GM12878 (cell line): ENCODE data around the gene ZNF22. TPM values are rescaled to one million over a fixed set of nuclear protein-coding genes. Genes with fewer than 3 reads are reported as not detected.
A peak's percentile ranks its signal among the peaks of the same experiment; 100 is the strongest.

Experiments used
- CREM ChIP-seq: IDR thresholded peaks from 2 replicates; pipeline ENCODE4 v1.6.1; 2014; ENCODE audit warnings: antibody characterized with exemption, low read depth
- HDGF ChIP-seq: fragments of 450-650 bp; IDR thresholded peaks from 2 replicates; pipeline ENCODE4 v1.6.1; 2016; ENCODE audit warnings: antibody characterized with exemption
- JUNB ChIP-seq: IDR thresholded peaks from 2 replicates; pipeline ENCODE4 v1.6.1; 2016; ENCODE audit warnings: antibody characterized with exemption, mild to moderate bottlenecking
- KDM1A ChIP-seq: fragments of 200-600 bp; sonication (generic); IDR thresholded peaks from 2 replicates; pipeline ENCODE4 v1.6.1; 2016; ENCODE audit warnings: borderline replicate concordance
- MEF2B ChIP-seq: fragments of 450-650 bp; IDR thresholded peaks from 2 replicates; pipeline ENCODE4 v1.6.1; 2018; ENCODE audit warnings: mild to moderate bottlenecking, moderate library complexity; ENCODE audit not compliant: partially characterized antibody, poor library complexity, severe bottlenecking
- NFYB ChIP-seq: IDR thresholded peaks from 2 replicates; pipeline ENCODE4 v1.6.1; 2011; ENCODE audit warnings: low read depth, mild to moderate bottlenecking, low read length, improper control_type of control experiment, moderate library complexity; ENCODE audit not compliant: insufficient read depth
- NRF1 ChIP-seq: conservative IDR thresholded peaks from 2 replicates; pipeline ENCODE4 v1.6.1; 2011; ENCODE audit warnings: mild to moderate bottlenecking, low read depth, low read length, improper control_type of control experiment
- PAX5 ChIP-seq: IDR thresholded peaks from 2 replicates; pipeline ENCODE4 v1.6.1; 2011; ENCODE audit warnings: low read depth, low read length, borderline replicate concordance
- PAX8 ChIP-seq: fragments of 450-650 bp; IDR thresholded peaks from 2 replicates; pipeline ENCODE4 v1.6.1; 2017; ENCODE audit warnings: mild to moderate bottlenecking, moderate library complexity
- POLR2AphosphoS2 ChIP-seq: IDR thresholded peaks from 2 replicates; pipeline ENCODE4 v1.6.1; 2011; ENCODE audit warnings: low read depth, mild to moderate bottlenecking, low read length, improper control_type of control experiment, moderate library complexity
- RBBP5 ChIP-seq: fragments of 200-600 bp; sonication (generic); conservative IDR thresholded peaks from 2 replicates; pipeline ENCODE4 v1.6.1; 2016
- SIN3A ChIP-seq: IDR thresholded peaks from 2 replicates; pipeline ENCODE4 v1.6.1; 2012; ENCODE audit warnings: low read depth, low read length, improper control_type of control experiment
- TCF3 ChIP-seq: IDR thresholded peaks from 2 replicates; pipeline ENCODE4 v1.6.1; 2012; ENCODE audit warnings: low read depth, mild to moderate bottlenecking, low read length, borderline replicate concordance; ENCODE audit not compliant: insufficient read depth
- polyA plus RNA-seq, 11 experiments: library from polyadenylated mRNA; depleted of rRNA in 4 of 11; unstranded in 6 of 11; stranded (reverse) in 5 of 11; fragments of >200 nt; fragmentation: Nextera tagmentation in 4 of 11; fragmentation: Illumina TruSeq in 1 of 11; extraction: Ambion mirVana in 4 of 11; extraction: Trizol in 1 of 11; gene quantifications; 1 replicate in 1 of 11; 2 replicates in 10 of 11; pipeline versions ENCODE4 v1.2.1 to v1.2.3, GENCODE V29; 2011 to 2016; ENCODE audit warnings: inconsistent platforms in 2 of 11, missing spikeins in 2 of 11, low read depth in 1 of 11
- total RNA-seq, 4 experiments: library from RNA; depleted of rRNA in 3 of 4; stranded (reverse); fragments of >200 nt in 3 of 4; fragmentation: Illumina TruSeq in 1 of 4; extraction: Trizol in 1 of 4; gene quantifications; 2 replicates each; pipeline versions ENCODE4 v1.2.1 to v1.2.3, GENCODE V29; 2013 to 2021
- TF ChIP-seq, protein P1 (sequence below): IDR thresholded peaks from 2 replicates; pipeline ENCODE4 v1.6.1; 2012; ENCODE audit warnings: low read depth, low read length, improper control_type of control experiment
- TF ChIP-seq, protein P2 (sequence below): fragments of 450-650 bp; IDR thresholded peaks from 2 replicates; pipeline ENCODE4 v1.6.1; 2017; ENCODE audit warnings: antibody characterized with exemption, mild to moderate bottlenecking, moderate library complexity
- TF ChIP-seq, protein P3 (sequence below): fragments of 450-650 bp; IDR thresholded peaks from 2 replicates; pipeline ENCODE4 v1.6.1; 2017; ENCODE audit warnings: low read depth, mild to moderate bottlenecking, moderate library complexity
- TF ChIP-seq, protein P4 (sequence below): fragments of 450-650 bp; IDR thresholded peaks from 2 replicates; pipeline ENCODE4 v1.6.1; 2017; ENCODE audit warnings: mild to moderate bottlenecking, moderate library complexity
- TF ChIP-seq, protein P5 (sequence below): IDR thresholded peaks from 2 replicates; pipeline ENCODE4 v1.6.1; 2012; ENCODE audit warnings: low read length, inconsistent platforms
- TF ChIP-seq, protein P6 (sequence below): fragments of 450-650 bp; IDR thresholded peaks from 2 replicates; pipeline ENCODE4 v1.6.1; 2017; ENCODE audit warnings: borderline replicate concordance

ZNF22 gene
- total and polyA plus RNA-seq, 10 of the 15 experiments (the other 5 are each of a cell fraction or from before 2014, with no cell fraction given) = 31.1 to 74.4 (median 43.8) TPM

DNA sequence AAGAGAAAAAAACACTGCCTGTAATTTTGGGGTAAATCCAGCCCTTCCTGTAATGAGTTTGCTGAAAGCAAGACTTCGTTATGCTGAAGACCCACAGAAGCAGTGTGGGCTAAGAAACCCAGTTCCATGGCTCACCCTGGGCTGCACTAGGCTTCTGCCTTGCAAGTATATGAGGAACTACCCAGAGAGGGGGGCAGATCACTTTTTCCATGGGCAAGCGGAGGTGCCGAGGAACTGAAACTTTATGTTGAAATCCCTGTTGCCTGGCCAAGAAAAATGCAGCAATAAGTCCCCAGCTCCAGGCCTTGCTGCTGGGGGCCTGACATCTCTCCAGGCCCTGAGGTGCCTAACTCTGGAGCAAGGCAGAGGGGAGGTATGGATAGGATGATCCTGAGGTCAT lies 32.6 kb upstream of the ZNF22 start (continued):
- TF ChIP-seq, protein P1, sequence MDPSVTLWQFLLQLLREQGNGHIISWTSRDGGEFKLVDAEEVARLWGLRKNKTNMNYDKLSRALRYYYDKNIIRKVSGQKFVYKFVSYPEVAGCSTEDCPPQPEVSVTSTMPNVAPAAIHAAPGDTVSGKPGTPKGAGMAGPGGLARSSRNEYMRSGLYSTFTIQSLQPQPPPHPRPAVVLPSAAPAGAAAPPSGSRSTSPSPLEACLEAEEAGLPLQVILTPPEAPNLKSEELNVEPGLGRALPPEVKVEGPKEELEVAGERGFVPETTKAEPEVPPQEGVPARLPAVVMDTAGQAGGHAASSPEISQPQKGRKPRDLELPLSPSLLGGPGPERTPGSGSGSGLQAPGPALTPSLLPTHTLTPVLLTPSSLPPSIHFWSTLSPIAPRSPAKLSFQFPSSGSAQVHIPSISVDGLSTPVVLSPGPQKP = no peak
- no peak for TF ChIP-seq TCF3
- no peak for TF ChIP-seq PAX5
- TF ChIP-seq POLR2AphosphoS2 = no peak
- TF ChIP-seq, protein P2, sequence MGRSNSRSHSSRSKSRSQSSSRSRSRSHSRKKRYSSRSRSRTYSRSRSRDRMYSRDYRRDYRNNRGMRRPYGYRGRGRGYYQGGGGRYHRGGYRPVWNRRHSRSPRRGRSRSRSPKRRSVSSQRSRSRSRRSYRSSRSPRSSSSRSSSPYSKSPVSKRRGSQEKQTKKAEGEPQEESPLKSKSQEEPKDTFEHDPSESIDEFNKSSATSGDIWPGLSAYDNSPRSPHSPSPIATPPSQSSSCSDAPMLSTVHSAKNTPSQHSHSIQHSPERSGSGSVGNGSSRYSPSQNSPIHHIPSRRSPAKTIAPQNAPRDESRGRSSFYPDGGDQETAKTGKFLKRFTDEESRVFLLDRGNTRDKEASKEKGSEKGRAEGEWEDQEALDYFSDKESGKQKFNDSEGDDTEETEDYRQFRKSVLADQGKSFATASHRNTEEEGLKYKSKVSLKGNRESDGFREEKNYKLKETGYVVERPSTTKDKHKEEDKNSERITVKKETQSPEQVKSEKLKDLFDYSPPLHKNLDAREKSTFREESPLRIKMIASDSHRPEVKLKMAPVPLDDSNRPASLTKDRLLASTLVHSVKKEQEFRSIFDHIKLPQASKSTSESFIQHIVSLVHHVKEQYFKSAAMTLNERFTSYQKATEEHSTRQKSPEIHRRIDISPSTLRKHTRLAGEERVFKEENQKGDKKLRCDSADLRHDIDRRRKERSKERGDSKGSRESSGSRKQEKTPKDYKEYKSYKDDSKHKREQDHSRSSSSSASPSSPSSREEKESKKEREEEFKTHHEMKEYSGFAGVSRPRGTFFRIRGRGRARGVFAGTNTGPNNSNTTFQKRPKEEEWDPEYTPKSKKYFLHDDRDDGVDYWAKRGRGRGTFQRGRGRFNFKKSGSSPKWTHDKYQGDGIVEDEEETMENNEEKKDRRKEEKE = no peak
- TF ChIP-seq KDM1A = no peak
- no peak for TF ChIP-seq HDGF
- TF ChIP-seq, protein P3, sequence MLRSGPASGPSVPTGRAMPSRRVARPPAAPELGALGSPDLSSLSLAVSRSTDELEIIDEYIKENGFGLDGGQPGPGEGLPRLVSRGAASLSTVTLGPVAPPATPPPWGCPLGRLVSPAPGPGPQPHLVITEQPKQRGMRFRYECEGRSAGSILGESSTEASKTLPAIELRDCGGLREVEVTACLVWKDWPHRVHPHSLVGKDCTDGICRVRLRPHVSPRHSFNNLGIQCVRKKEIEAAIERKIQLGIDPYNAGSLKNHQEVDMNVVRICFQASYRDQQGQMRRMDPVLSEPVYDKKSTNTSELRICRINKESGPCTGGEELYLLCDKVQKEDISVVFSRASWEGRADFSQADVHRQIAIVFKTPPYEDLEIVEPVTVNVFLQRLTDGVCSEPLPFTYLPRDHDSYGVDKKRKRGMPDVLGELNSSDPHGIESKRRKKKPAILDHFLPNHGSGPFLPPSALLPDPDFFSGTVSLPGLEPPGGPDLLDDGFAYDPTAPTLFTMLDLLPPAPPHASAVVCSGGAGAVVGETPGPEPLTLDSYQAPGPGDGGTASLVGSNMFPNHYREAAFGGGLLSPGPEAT = peak; percentile 28; the same call in 1 of the 2 replicates
- TF ChIP-seq, protein P4, sequence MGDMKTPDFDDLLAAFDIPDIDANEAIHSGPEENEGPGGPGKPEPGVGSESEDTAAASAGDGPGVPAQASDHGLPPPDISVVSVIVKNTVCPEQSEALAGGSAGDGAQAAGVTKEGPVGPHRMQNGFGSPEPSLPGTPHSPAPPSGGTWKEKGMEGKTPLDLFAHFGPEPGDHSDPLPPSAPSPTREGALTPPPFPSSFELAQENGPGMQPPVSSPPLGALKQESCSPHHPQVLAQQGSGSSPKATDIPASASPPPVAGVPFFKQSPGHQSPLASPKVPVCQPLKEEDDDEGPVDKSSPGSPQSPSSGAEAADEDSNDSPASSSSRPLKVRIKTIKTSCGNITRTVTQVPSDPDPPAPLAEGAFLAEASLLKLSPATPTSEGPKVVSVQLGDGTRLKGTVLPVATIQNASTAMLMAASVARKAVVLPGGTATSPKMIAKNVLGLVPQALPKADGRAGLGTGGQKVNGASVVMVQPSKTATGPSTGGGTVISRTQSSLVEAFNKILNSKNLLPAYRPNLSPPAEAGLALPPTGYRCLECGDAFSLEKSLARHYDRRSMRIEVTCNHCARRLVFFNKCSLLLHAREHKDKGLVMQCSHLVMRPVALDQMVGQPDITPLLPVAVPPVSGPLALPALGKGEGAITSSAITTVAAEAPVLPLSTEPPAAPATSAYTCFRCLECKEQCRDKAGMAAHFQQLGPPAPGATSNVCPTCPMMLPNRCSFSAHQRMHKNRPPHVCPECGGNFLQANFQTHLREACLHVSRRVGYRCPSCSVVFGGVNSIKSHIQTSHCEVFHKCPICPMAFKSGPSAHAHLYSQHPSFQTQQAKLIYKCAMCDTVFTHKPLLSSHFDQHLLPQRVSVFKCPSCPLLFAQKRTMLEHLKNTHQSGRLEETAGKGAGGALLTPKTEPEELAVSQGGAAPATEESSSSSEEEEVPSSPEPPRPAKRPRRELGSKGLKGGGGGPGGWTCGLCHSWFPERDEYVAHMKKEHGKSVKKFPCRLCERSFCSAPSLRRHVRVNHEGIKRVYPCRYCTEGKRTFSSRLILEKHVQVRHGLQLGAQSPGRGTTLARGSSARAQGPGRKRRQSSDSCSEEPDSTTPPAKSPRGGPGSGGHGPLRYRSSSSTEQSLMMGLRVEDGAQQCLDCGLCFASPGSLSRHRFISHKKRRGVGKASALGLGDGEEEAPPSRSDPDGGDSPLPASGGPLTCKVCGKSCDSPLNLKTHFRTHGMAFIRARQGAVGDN = no peak
- TF ChIP-seq NRF1 = no peak
- no peak for TF ChIP-seq PAX8
- TF ChIP-seq SIN3A = no peak
- no peak for TF ChIP-seq NFYB
- TF ChIP-seq JUNB = no peak
- no peak for TF ChIP-seq MEF2B
- no peak for TF ChIP-seq RBBP5
- TF ChIP-seq CREM = no peak
- TF ChIP-seq, protein P5, sequence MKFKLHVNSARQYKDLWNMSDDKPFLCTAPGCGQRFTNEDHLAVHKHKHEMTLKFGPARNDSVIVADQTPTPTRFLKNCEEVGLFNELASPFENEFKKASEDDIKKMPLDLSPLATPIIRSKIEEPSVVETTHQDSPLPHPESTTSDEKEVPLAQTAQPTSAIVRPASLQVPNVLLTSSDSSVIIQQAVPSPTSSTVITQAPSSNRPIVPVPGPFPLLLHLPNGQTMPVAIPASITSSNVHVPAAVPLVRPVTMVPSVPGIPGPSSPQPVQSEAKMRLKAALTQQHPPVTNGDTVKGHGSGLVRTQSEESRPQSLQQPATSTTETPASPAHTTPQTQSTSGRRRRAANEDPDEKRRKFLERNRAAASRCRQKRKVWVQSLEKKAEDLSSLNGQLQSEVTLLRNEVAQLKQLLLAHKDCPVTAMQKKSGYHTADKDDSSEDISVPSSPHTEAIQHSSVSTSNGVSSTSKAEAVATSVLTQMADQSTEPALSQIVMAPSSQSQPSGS = no peak
- TF ChIP-seq, protein P6, sequence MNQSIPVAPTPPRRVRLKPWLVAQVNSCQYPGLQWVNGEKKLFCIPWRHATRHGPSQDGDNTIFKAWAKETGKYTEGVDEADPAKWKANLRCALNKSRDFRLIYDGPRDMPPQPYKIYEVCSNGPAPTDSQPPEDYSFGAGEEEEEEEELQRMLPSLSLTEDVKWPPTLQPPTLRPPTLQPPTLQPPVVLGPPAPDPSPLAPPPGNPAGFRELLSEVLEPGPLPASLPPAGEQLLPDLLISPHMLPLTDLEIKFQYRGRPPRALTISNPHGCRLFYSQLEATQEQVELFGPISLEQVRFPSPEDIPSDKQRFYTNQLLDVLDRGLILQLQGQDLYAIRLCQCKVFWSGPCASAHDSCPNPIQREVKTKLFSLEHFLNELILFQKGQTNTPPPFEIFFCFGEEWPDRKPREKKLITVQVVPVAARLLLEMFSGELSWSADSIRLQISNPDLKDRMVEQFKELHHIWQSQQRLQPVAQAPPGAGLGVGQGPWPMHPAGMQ = no peak
